Suprapubic skin (tissue), 3 donors: ENCODE results near the gene PANK1.

Source experiments
- POLR2AphosphoS5 ChIP-seq, 3 donors: sonication (generic); formaldehyde crosslinking; IDR thresholded peaks; one replicate each; pipeline ENCODE4 v1.6.1; 2017; ENCODE audit warnings: antibody characterized with exemption in 3 of 3
- TF ChIP-seq, protein P1 (sequence below), 2 donors: fragments of 200-600 bp in 1 of 2; fragments of 450-650 bp in 1 of 2; sonication (generic) in 1 of 2; IDR thresholded peaks; one replicate each; pipeline ENCODE4 v1.5.1; 2016 to 2019; ENCODE audit warnings: antibody characterized with exemption in 2 of 2, mild to moderate bottlenecking in 1 of 2, moderate library complexity in 1 of 2

DNA sequence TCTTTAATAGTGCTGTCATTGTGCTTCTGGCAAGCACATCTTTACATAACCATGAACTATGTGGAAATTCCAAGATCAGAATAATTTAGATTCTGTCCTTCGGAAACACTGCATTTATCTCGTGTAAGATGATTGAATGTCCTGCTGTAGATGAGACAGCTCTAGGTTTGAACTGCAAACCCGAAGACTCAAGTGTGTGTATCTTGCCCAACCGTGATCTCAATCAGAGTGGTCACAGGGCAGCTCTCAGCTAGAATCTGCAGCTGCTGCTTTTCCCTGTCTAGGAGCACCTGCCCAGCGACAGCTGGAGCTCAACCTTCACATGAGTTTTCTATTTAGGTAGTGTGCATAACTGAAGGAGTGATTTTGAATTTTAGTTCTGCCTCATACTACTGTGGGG, 38.8 kb upstream of the PANK1 start:
- TF ChIP-seq, protein P1, sequence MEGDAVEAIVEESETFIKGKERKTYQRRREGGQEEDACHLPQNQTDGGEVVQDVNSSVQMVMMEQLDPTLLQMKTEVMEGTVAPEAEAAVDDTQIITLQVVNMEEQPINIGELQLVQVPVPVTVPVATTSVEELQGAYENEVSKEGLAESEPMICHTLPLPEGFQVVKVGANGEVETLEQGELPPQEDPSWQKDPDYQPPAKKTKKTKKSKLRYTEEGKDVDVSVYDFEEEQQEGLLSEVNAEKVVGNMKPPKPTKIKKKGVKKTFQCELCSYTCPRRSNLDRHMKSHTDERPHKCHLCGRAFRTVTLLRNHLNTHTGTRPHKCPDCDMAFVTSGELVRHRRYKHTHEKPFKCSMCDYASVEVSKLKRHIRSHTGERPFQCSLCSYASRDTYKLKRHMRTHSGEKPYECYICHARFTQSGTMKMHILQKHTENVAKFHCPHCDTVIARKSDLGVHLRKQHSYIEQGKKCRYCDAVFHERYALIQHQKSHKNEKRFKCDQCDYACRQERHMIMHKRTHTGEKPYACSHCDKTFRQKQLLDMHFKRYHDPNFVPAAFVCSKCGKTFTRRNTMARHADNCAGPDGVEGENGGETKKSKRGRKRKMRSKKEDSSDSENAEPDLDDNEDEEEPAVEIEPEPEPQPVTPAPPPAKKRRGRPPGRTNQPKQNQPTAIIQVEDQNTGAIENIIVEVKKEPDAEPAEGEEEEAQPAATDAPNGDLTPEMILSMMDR (IDR thresholded peaks at IDR 0.05), result no peak
- TF ChIP-seq POLR2AphosphoS5 (IDR thresholded peaks at IDR 0.05), result no peak
